OCI-LY1 (cell line): Measurements from ENCODE around the gene IL1RN.
"Not testable (repeated sequence)": the region's sequence is repeated elsewhere in the genome, so short reads cannot be mapped to it uniquely, and the experiment has no call there.

ENCODE experiments used
- H2AFZ ChIP-seq: fragments of 200-600 bp; sonication (generic), shearing (Covaris generic); 2 replicates; pipeline ENCODE4 v1.6.0; 2014; ENCODE audit warnings: antibody characterized with exemption, mild to moderate bottlenecking, low read length
- H3F3A ChIP-seq: fragments of 200-600 bp; sonication (generic), shearing (Covaris generic); 2 replicates; pipeline ENCODE4 v1.6.0; 2014; ENCODE audit warnings: mild to moderate bottlenecking, antibody characterized with exemption, low read length, moderate library complexity; ENCODE audit not compliant: insufficient read depth
- H3K27ac ChIP-seq: fragments of 200-600 bp; sonication (generic); 2 replicates; pipeline ENCODE4 v1.5.1; 2014; ENCODE audit warnings: low read length, mixed run types, mild to moderate bottlenecking, low read depth; ENCODE audit not compliant: poor library complexity, severe bottlenecking
- H3K27me3 ChIP-seq: fragments of 200-600 bp; sonication (generic); 2 replicates; pipeline ENCODE4 v1.6.0; 2014; ENCODE audit warnings: antibody characterized with exemption, mild to moderate bottlenecking, low read length, moderate library complexity; ENCODE audit not compliant: insufficient read depth
- H3K36me3 ChIP-seq: fragments of 200-600 bp; sonication (generic); 2 replicates; pipeline ENCODE4 v1.6.1; 2014; ENCODE audit warnings: mild to moderate bottlenecking, antibody characterized with exemption, low read length, moderate library complexity, mixed read lengths; ENCODE audit not compliant: insufficient read depth
- H3K4me1 ChIP-seq: fragments of 200-600 bp; sonication (generic); 2 replicates; pipeline ENCODE4 v1.5.1; 2014; ENCODE audit warnings: mild to moderate bottlenecking, low read length, moderate library complexity; ENCODE audit not compliant: insufficient read depth, severe bottlenecking
- H3K4me2 ChIP-seq: fragments of 200-600 bp; sonication (generic), shearing (Covaris generic); 2 replicates; pipeline ENCODE4 v1.6.1; 2014; ENCODE audit warnings: low read length
- H3K4me3 ChIP-seq: fragments of 200-600 bp; sonication (generic); 2 replicates; pipeline ENCODE4 v1.5.1; 2014; ENCODE audit warnings: low read length, low read depth, mild to moderate bottlenecking, mixed read lengths; ENCODE audit not compliant: poor library complexity, severe bottlenecking
- H3K79me2 ChIP-seq: fragments of 200-600 bp; shearing (Covaris generic); 2 replicates; pipeline ENCODE4 v1.6.1; 2016; ENCODE audit warnings: mixed run types, low read length, mixed read lengths; ENCODE audit not compliant: insufficient read depth
- H3K9ac ChIP-seq: fragments of 200-600 bp; sonication (generic), shearing (Covaris generic); 2 replicates; pipeline ENCODE4 v1.6.1; 2014; ENCODE audit warnings: mild to moderate bottlenecking, low read length, mixed read lengths
- H3K9me2 ChIP-seq: fragments of 200-600 bp; sonication (generic), shearing (Covaris generic); 2 replicates; pipeline ENCODE4 v1.6.1; 2014; ENCODE audit warnings: low read depth, mild to moderate bottlenecking, low read length, mixed read lengths
- H3K9me3 ChIP-seq: fragments of 200-600 bp; shearing (Covaris generic); 2 replicates; pipeline ENCODE4 v1.6.1; 2014; ENCODE audit warnings: low read length, mixed read lengths
- H4K20me1 ChIP-seq: fragments of 200-600 bp; sonication (generic), shearing (Covaris generic); 2 replicates; pipeline ENCODE4 v1.6.0; 2016; ENCODE audit warnings: mild to moderate bottlenecking, low read length; ENCODE audit not compliant: insufficient read depth
- CTCF ChIP-seq: fragments of 200-600 bp; sonication (generic), shearing (Covaris generic); IDR thresholded peaks from 2 replicates; pipeline ENCODE4 v1.5.1; 2017; ENCODE audit warnings: mild to moderate bottlenecking, antibody characterized with exemption, low read length, moderate library complexity, mixed read lengths
- EZH2 ChIP-seq: fragments of 200-600 bp; sonication (generic), shearing (Covaris generic); IDR thresholded peaks from 2 replicates; pipeline ENCODE4 v1.8.0; 2017; ENCODE audit warnings: borderline replicate concordance, mixed run types, mild to moderate bottlenecking, antibody characterized with exemption, low read length, moderate library complexity, mixed read lengths

Gene IL1RN

GRCh38 chr2:113092864-113093612 lies 34.4 kb upstream of the IL1RN start:
- Histone ChIP-seq H3K9ac (no peak overlapping the region), H3K27me3 (no peaks in the 10 kb centered on the region), H3K9me3 (no peaks in the 10 kb centered on the region), H2AFZ (no peak overlapping the region), H3K4me2 (no peak overlapping the region), H3K9me2 (no peaks in the 10 kb centered on the region), H3K4me1 (no peaks in the 10 kb centered on the region), H3K36me3 (no peaks in the 10 kb centered on the region), H3K27ac (no peak overlapping the region), H3K4me3 (no peak overlapping the region), H3F3A (no peaks in the 10 kb centered on the region), H3K79me2 (no peaks in the 10 kb centered on the region), H4K20me1 (no peaks in the 10 kb centered on the region)
- TF ChIP-seq CTCF (no peak), EZH2 (no peak)

DNA sequence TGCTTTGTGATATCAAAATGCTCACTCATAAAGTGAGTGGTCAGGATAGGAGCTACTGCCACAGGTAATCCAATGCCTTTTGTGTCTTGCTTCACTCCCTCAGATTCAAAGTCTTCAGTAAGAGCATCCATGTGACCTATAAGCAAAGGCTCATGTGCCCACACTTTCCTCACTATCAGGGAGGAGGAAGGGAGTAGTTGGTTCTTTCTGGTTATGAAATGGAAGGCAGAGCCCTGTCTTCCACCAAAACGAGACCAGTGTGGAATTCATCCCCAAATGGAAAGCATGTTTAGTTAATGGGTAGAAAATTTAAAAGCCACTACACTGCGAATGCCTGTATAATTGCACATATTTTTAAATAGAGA lies 33.8 kb upstream of the IL1RN start:
- no peak overlapping the region for H3K4me3 ChIP-seq
- H3K79me2 ChIP-seq, result no peaks in the 10 kb centered on the region
- no peak overlapping the region for H2AFZ ChIP-seq
- H3K9me3 ChIP-seq, result no peaks in the 10 kb centered on the region
- no peak overlapping the region for H3K27ac ChIP-seq
- H3F3A ChIP-seq, result no peaks in the 10 kb centered on the region
- no peak for TF ChIP-seq CTCF
- TF ChIP-seq EZH2, result no peak
- no peaks in the 10 kb centered on the region for H3K9me2 ChIP-seq
- no peaks in the 10 kb centered on the region for H3K36me3 ChIP-seq
- no peak overlapping the region for H3K4me2 ChIP-seq
- no peaks in the 10 kb centered on the region for H4K20me1 ChIP-seq
- H3K9ac ChIP-seq, result no peak overlapping the region
- H3K4me1 ChIP-seq, result no peaks in the 10 kb centered on the region
- no peaks in the 10 kb centered on the region for H3K27me3 ChIP-seq

GRCh38 chr2:113096306-113096705 lies 31.1 kb upstream of the IL1RN start:
- not testable (repeated sequence) for H3K4me1 ChIP-seq, H3K9me2 ChIP-seq, H3K27me3 ChIP-seq, H3K9ac ChIP-seq, H2AFZ ChIP-seq, H3K9me3 ChIP-seq, H4K20me1 ChIP-seq, H3K36me3 ChIP-seq, H3K79me2 ChIP-seq, H3K4me2 ChIP-seq, H3K27ac ChIP-seq, H3K4me3 ChIP-seq, H3F3A ChIP-seq

DNA sequence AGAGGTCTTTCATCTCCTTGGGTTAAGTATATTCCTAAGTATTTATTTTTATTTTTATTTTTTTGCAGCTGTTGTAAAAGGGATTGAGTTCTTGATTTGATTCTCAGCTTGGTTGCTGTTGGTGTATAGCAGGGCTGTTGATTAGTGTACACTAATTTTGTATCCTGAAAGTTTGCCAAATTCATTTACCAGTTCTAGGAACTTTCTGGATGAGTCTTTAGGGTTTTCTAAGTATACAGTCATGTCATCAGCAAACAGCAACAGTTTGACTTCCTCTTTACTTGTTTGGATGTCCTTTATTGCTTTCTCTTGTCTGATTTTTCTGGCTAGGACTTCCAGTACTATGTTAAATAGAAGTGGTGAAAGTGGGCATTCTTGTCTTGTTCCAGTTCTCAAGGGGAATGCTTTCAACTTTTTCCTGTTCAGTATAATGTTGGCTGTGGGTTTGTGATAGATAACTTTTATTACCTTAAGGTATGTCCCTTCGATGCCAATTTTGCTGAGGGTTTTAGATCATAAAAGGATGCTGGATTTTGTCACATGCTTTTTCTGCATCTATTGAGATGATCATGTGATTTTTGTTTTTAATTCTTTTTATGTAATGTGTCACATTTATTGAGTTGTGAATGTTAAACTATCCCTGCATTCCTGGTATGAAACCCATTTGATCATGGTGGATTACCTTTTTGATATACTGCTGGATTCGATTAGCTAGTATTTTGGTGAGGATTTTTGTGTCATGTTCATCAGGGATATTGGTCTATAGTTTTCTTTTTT lies 30.4 kb upstream of the IL1RN start:
- not testable (repeated sequence) for H4K20me1 ChIP-seq, H3K4me2 ChIP-seq, H3K36me3 ChIP-seq, H3K4me1 ChIP-seq, H3K27me3 ChIP-seq, H3K27ac ChIP-seq, H3K9me3 ChIP-seq, H3K4me3 ChIP-seq, H3K79me2 ChIP-seq, H3F3A ChIP-seq, H3K9me2 ChIP-seq, H2AFZ ChIP-seq, H3K9ac ChIP-seq
